GM11168 (cell line): ENCODE data around the gene ACSM2A.
"Not testable (repeated sequence)": the region's sequence is repeated elsewhere in the genome, so short reads cannot be mapped to it uniquely, and the experiment has no call there.

ENCODE experiments used
- in situ Hi-C: fragments of 300-500 bp; cut with MboI; formaldehyde crosslinking; loops from one replicate; pipeline ENCODE4 v1.12.0; 2022; ENCODE audit warnings: low sequenced_read_pairs; ENCODE audit not compliant: unreplicated experiment

The ACSM2A gene

GRCh38 chr16:20451364-20451763 is at the start of gene ACSM2A:
Gene ACSM2A (plus strand): TSS chr16:20451521. CDS start chr16:20460115, 8,594 bp downstream.
- in situ Hi-C loops, result not testable (repeated sequence)

- in situ Hi-C loops, result no loop called here
Measured at GRCh38 chr16:20402651-20403050, 48.7 kb upstream of the ACSM2A start.

GRCh38 chr16:20404637-20405036 is 46.7 kb upstream of the ACSM2A start, which contains the start of gene PDILT:
Gene PDILT (minus strand): TSS chr16:20404737. CDS start chr16:20399300, 5,437 bp downstream.
- in situ Hi-C loops, result no loop called here

- in situ Hi-C loops, result no loop called here
Measured at GRCh38 chr16:20409398-20410120, 41.8 kb upstream of the ACSM2A start, which contains the start of gene ACSM5. Gene ACSM5 (plus strand): TSS chr16:20409534. CDS start chr16:20411485, 1,951 bp downstream.

GRCh38 chr16:20410121-20410723 is 41.1 kb upstream of the ACSM2A start:
- in situ Hi-C loops, result no loop called here

- in situ Hi-C loops, result no loop called here
Measured at GRCh38 chr16:20411055-20411454, 40.3 kb upstream of the ACSM2A start.

GRCh38 chr16:20415541-20415940 is 35.8 kb upstream of the ACSM2A start:
- in situ Hi-C loops, result no loop called here

GRCh38 chr16:20419093-20419492 is 32.2 kb upstream of the ACSM2A start:
- in situ Hi-C loops, result not testable (repeated sequence)

GRCh38 chr16:20421748-20422147 is 29.6 kb upstream of the ACSM2A start:
- in situ Hi-C loops, result loop anchor here (10.0 kb wide), 1 partner anchor 173 kb away; no protein-coding TSS in a partner anchor

- in situ Hi-C loops, result loop anchor here (10.0 kb wide), 1 partner anchor 171 kb away; no protein-coding TSS in a partner anchor
Measured at GRCh38 chr16:20423772-20424128, 27.6 kb upstream of the ACSM2A start.

- in situ Hi-C loops, result loop anchor here (10.0 kb wide), 1 partner anchor 171 kb away; no protein-coding TSS in a partner anchor
Measured at GRCh38 chr16:20424129-20424866, 27.0 kb upstream of the ACSM2A start.

- in situ Hi-C loops, result loop anchor here (10.0 kb wide), 1 partner anchor 167 kb away; no protein-coding TSS in a partner anchor
Measured at GRCh38 chr16:20427401-20427797, 23.9 kb upstream of the ACSM2A start.

GRCh38 chr16:20429499-20429898 is 21.8 kb upstream of the ACSM2A start:
- in situ Hi-C loops, result loop anchor here (10.0 kb wide), 1 partner anchor 165 kb away; no protein-coding TSS in a partner anchor

- in situ Hi-C loops, result not testable (repeated sequence)
Measured at GRCh38 chr16:20430480-20430879, 20.8 kb upstream of the ACSM2A start.

- in situ Hi-C loops, result no loop called here
Measured at GRCh38 chr16:20430948-20431347, 20.4 kb upstream of the ACSM2A start.

GRCh38 chr16:20438950-20439349 is 12.4 kb upstream of the ACSM2A start:
- in situ Hi-C loops, result not testable (repeated sequence)

- in situ Hi-C loops, result loop anchor here (5.0 kb wide), 1 partner anchor 147 kb away; no protein-coding TSS in a partner anchor
Measured at GRCh38 chr16:20439820-20440231, 11.5 kb upstream of the ACSM2A start.

GRCh38 chr16:20440731-20441130 is 10.6 kb upstream of the ACSM2A start:
- in situ Hi-C loops, result loop anchor here (5.0 kb wide), 1 partner anchor 147 kb away; no protein-coding TSS in a partner anchor

GRCh38 chr16:20441191-20441590 is 10.1 kb upstream of the ACSM2A start:
- in situ Hi-C loops, result loop anchor here (5.0 kb wide), 1 partner anchor 146 kb away; no protein-coding TSS in a partner anchor

GRCh38 chr16:20441859-20442258 is 9.5 kb upstream of the ACSM2A start:
- in situ Hi-C loops, result loop anchor here (5.0 kb wide), 1 partner anchor 145 kb away; no protein-coding TSS in a partner anchor
